Measurements from ENCODE around the gene L1TD1.
A peak's percentile ranks its signal among the peaks of the same experiment; 100 is the strongest.

DNA sequence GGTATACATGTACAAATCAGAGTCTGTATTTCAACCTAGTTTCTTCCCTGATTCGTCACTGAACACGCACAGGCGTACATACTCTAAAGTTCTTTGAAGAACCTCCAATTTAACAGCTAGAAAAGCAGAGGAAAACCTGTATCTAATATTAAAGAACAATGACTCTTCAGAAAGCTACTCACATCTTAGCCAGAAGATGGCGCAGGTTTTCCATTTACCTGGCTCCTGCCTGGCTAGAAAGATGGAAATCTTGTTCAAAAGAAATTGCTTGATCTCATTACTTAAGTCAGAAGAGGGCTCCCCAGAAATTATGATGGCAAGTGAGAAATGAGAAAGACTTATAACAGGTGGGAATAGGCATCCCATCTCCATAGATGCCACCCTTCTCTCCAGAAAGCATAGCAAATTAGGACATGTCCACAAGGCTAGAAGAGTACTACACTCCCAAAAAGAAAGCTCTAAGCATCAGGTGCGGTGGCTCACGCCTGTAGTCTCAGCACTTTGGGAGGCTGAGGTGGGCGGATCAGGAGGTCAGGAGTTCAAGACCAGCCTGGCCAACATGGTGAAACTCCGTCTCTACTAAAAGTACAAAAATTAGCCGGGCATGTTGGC is 19.0 kb upstream of the L1TD1 start:
- no peak for TF ChIP-seq MAZ (IDR thresholded peaks at IDR 0.05; ENCODE audit: borderline replicate concordance, low read depth, low read length)
- TF ChIP-seq, protein P1, sequence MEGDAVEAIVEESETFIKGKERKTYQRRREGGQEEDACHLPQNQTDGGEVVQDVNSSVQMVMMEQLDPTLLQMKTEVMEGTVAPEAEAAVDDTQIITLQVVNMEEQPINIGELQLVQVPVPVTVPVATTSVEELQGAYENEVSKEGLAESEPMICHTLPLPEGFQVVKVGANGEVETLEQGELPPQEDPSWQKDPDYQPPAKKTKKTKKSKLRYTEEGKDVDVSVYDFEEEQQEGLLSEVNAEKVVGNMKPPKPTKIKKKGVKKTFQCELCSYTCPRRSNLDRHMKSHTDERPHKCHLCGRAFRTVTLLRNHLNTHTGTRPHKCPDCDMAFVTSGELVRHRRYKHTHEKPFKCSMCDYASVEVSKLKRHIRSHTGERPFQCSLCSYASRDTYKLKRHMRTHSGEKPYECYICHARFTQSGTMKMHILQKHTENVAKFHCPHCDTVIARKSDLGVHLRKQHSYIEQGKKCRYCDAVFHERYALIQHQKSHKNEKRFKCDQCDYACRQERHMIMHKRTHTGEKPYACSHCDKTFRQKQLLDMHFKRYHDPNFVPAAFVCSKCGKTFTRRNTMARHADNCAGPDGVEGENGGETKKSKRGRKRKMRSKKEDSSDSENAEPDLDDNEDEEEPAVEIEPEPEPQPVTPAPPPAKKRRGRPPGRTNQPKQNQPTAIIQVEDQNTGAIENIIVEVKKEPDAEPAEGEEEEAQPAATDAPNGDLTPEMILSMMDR (IDR thresholded peaks at IDR 0.05) = peak; percentile 75
- no peak for TF ChIP-seq POLR2A (IDR thresholded peaks at IDR 0.05; ENCODE audit: low read length)
- no peak for TF ChIP-seq NR3C1 (IDR thresholded peaks at IDR 0.05)
- no peak for TF ChIP-seq ZFP36 (IDR thresholded peaks at IDR 0.05; ENCODE audit: borderline replicate concordance, partially characterized antibody)
- peak; percentile 88 to 90 for TF ChIP-seq RAD21 (conservative IDR thresholded peaks at IDR 0.05 in 1 of 2, IDR thresholded peaks at IDR 0.05 in 1 of 2)
- TF ChIP-seq KDM1A (IDR thresholded peaks at IDR 0.05; ENCODE audit: low read depth) = no peak
- TF ChIP-seq REST (IDR thresholded peaks at IDR 0.05) = no peak
- no peak for TF ChIP-seq TP53 (CRISPR knock-in tag; IDR thresholded peaks at IDR 0.05)

Measured in A549 (cell line).